Measurements from ENCODE around the gene FRMD4A.

The FRMD4A gene

GRCh38 chr10:13728898-13729535, 601.7 kb downstream of the FRMD4A start:
- no peaks in the 10 kb centered on the region for H3K27me3 ChIP-seq (ENCODE audit: insufficient read depth, low read length, poor library complexity)
- H4K20me1 ChIP-seq (ENCODE audit: insufficient read depth, low read length), result no peaks in the 10 kb centered on the region

GRCh38 chr10:13725594-13725993, 605.1 kb downstream of the FRMD4A start:
- Histone ChIP-seq H3K4me2 (ENCODE audit: insufficient read depth, low read length) (no peak overlapping the region), H2AFZ (ENCODE audit: low read depth, low read length) (no peak overlapping the region), H3K79me2 (ENCODE audit: insufficient read depth, low read length) (no peaks in the 10 kb centered on the region), H4K20me1 (ENCODE audit: insufficient read depth, low read length) (no peaks in the 10 kb centered on the region), H3K4me3 (ENCODE audit: low read depth in 1 of 2, low read length in 2 of 2) (no peak overlapping the region), H3K27me3 (ENCODE audit: insufficient read depth, low read length, poor library complexity) (no peaks in the 10 kb centered on the region), H3K4me1 (ENCODE audit: insufficient read depth, low read length) (no peaks in the 10 kb centered on the region), H3K27ac (ENCODE audit: low read length) (no peak overlapping the region), H3K9ac (ENCODE audit: low read depth, low read length) (no peak overlapping the region), H3K9me3 (ENCODE audit: insufficient read depth, low read length, severe bottlenecking) (peaks cover 3% of the 10 kb centered on the region), H3K36me3 (ENCODE audit: insufficient read depth, low read length) (no peaks in the 10 kb centered on the region)
- TF ChIP-seq EZH2 (IDR thresholded peaks at IDR 0.05; ENCODE audit: borderline replicate concordance, low read depth, low read length, severe bottlenecking), result no peak
- no peak for TF ChIP-seq CTCF (IDR thresholded peaks at IDR 0.05; ENCODE audit: borderline replicate concordance, extremely low read depth, low read length, poor library complexity, severe bottlenecking)
- no peak for DNase-seq
- ATAC-seq (ENCODE audit: insufficient read depth, low read depth), result no peak

More at GRCh38 chr10:13728898-13729535, 601.7 kb downstream of the FRMD4A start:
- H3K4me1 ChIP-seq (ENCODE audit: insufficient read depth, low read length), result peaks cover 5% of the 10 kb centered on the region; the same call in 1 of the 2 replicates
- no peaks in the 10 kb centered on the region for H3K79me2 ChIP-seq (ENCODE audit: insufficient read depth, low read length)
- ATAC-seq (ENCODE audit: insufficient read depth, low read depth) (no peak), DNase-seq (no peak)
- no peaks in the 10 kb centered on the region for H3K36me3 ChIP-seq (ENCODE audit: insufficient read depth, low read length)
- no peak overlapping the region for H3K9ac ChIP-seq (ENCODE audit: low read depth, low read length)
- H2AFZ ChIP-seq (ENCODE audit: low read depth, low read length), result no peak overlapping the region
- H3K9me3 ChIP-seq (ENCODE audit: insufficient read depth, low read length, severe bottlenecking), result no peaks in the 10 kb centered on the region
- no peak for TF ChIP-seq EZH2 (IDR thresholded peaks at IDR 0.05; ENCODE audit: borderline replicate concordance, low read depth, low read length, severe bottlenecking)
- no peak overlapping the region for H3K27ac ChIP-seq (ENCODE audit: low read length)
- no peak overlapping the region for H3K4me2 ChIP-seq (ENCODE audit: insufficient read depth, low read length)
- no peak overlapping the region for H3K4me3 ChIP-seq (ENCODE audit: low read depth in 1 of 2, low read length in 2 of 2)

- DNase-seq, result no peak
- Histone ChIP-seq H3K4me2 (ENCODE audit: insufficient read depth, low read length) (no peak overlapping the region), H2AFZ (ENCODE audit: low read depth, low read length) (no peak overlapping the region), H3K36me3 (ENCODE audit: insufficient read depth, low read length) (no peaks in the 10 kb centered on the region), H3K9me3 (ENCODE audit: insufficient read depth, low read length, severe bottlenecking) (peaks cover 3% of the 10 kb centered on the region), H3K27ac (ENCODE audit: low read length) (no peak overlapping the region), H3K4me3 (ENCODE audit: low read depth in 1 of 2, low read length in 2 of 2) (no peak overlapping the region), H3K79me2 (ENCODE audit: insufficient read depth, low read length) (no peaks in the 10 kb centered on the region), H3K4me1 (ENCODE audit: insufficient read depth, low read length) (peaks cover 4% of the 10 kb centered on the region), H4K20me1 (ENCODE audit: insufficient read depth, low read length) (no peaks in the 10 kb centered on the region), H3K9ac (ENCODE audit: low read depth, low read length) (no peak overlapping the region), H3K27me3 (ENCODE audit: insufficient read depth, low read length, poor library complexity) (no peaks in the 10 kb centered on the region)
- no peak for TF ChIP-seq EZH2 (IDR thresholded peaks at IDR 0.05; ENCODE audit: borderline replicate concordance, low read depth, low read length, severe bottlenecking)
- no peak for TF ChIP-seq CTCF (IDR thresholded peaks at IDR 0.05; ENCODE audit: borderline replicate concordance, extremely low read depth, low read length, poor library complexity, severe bottlenecking)
- no peak for ATAC-seq (ENCODE audit: insufficient read depth, low read depth)
Observed at GRCh38 chr10:13724484-13724883, 606.2 kb downstream of the FRMD4A start.

- H3K27me3 ChIP-seq (ENCODE audit: insufficient read depth, low read length, poor library complexity), result no peaks in the 10 kb centered on the region
- no peaks in the 10 kb centered on the region for H4K20me1 ChIP-seq (ENCODE audit: insufficient read depth, low read length)
- peaks cover 19% of the 10 kb centered on the region for H3K4me1 ChIP-seq (ENCODE audit: insufficient read depth, low read length)
- no peak overlapping the region for H3K4me3 ChIP-seq (ENCODE audit: low read depth in 1 of 2, low read length in 2 of 2)
- H3K27ac ChIP-seq (ENCODE audit: low read length), result no peak overlapping the region
- no peaks in the 10 kb centered on the region for H3K36me3 ChIP-seq (ENCODE audit: insufficient read depth, low read length)
- no peak for ATAC-seq (ENCODE audit: insufficient read depth, low read depth)
- H3K4me2 ChIP-seq (ENCODE audit: insufficient read depth, low read length), result no peak overlapping the region
- no peak for DNase-seq
- no peak overlapping the region for H3K9ac ChIP-seq (ENCODE audit: low read depth, low read length)
- H3K9me3 ChIP-seq (ENCODE audit: insufficient read depth, low read length, severe bottlenecking), result peaks cover 3% of the 10 kb centered on the region
- no peak overlapping the region for H2AFZ ChIP-seq (ENCODE audit: low read depth, low read length)
- H3K79me2 ChIP-seq (ENCODE audit: insufficient read depth, low read length), result no peaks in the 10 kb centered on the region
- TF ChIP-seq CTCF (IDR thresholded peaks at IDR 0.05; ENCODE audit: borderline replicate concordance, extremely low read depth, low read length, poor library complexity, severe bottlenecking) (no peak), EZH2 (IDR thresholded peaks at IDR 0.05; ENCODE audit: borderline replicate concordance, low read depth, low read length, severe bottlenecking) (no peak)
Observed at GRCh38 chr10:13722747-13723653, 607.7 kb downstream of the FRMD4A start.
